Mucosa of stomach (tissue), 1 donor: ENCODE results near the gene PDCD11.

ENCODE experiments used
- H3K27me3 ChIP-seq: one replicate; pipeline ENCODE4 v1.7.0; 2013; ENCODE audit warnings: mild to moderate bottlenecking, low read length; ENCODE audit not compliant: control insufficient read depth, insufficient read depth
- H3K36me3 ChIP-seq: one replicate; pipeline ENCODE4 v1.7.0; 2013; ENCODE audit warnings: low read length; ENCODE audit not compliant: control insufficient read depth, insufficient read depth
- H3K4me1 ChIP-seq: one replicate; pipeline ENCODE4 v1.7.0; 2013; ENCODE audit warnings: mild to moderate bottlenecking, low read length; ENCODE audit not compliant: control insufficient read depth, insufficient read depth
- H3K4me3 ChIP-seq: one replicate; pipeline ENCODE4 v1.7.0; 2013; ENCODE audit warnings: low read length
- H3K9ac ChIP-seq: one replicate; pipeline ENCODE4 v1.7.0; 2013; ENCODE audit warnings: mild to moderate bottlenecking, low read length, moderate library complexity
- H3K9me3 ChIP-seq: one replicate; pipeline ENCODE4 v1.7.0; 2013; ENCODE audit warnings: mild to moderate bottlenecking, low read length, moderate library complexity; ENCODE audit not compliant: control insufficient read depth
- donor health status: Pancreatic carcinoma.

The PDCD11 gene

DNA sequence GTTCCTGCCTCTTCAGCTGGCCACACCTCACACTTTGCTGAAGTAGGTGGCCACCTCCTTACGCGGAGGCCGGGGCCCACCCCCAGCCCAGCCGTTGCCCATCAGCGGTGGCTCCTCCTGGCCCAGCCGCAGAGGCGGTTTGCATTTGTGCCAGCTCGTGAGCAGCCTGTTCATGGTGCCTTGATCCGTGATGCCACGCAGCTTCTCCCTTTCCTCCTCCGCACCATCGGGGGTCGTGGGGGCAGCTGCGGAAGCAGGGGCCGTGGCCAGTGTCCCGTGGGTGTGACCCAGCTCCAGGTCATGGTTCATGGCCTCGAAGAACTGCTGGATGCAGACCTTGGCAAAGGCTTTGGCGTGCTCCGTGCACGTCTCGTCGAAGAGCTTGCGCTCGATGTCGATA, 58.8 kb downstream of the PDCD11 start:
- peaks cover 6% of the 10 kb centered on the region for H3K27me3 ChIP-seq
- peaks cover 4% of the 10 kb centered on the region for H3K4me1 ChIP-seq
- H3K36me3 ChIP-seq: no peaks in the 10 kb centered on the region
- no peak overlapping the region for H3K9ac ChIP-seq
- H3K4me3 ChIP-seq: no peak overlapping the region
- H3K9me3 ChIP-seq: no peaks in the 10 kb centered on the region

- Histone ChIP-seq H3K4me3 (no peak overlapping the region), H3K36me3 (no peaks in the 10 kb centered on the region), H3K9me3 (no peaks in the 10 kb centered on the region), H3K4me1 (peaks cover 4% of the 10 kb centered on the region), H3K9ac (no peak overlapping the region), H3K27me3 (peaks cover 6% of the 10 kb centered on the region)
Measured at GRCh38 chr10:103456074-103456660, 59.7 kb downstream of the PDCD11 start.

- Histone ChIP-seq H3K4me3 (no peak overlapping the region), H3K4me1 (peaks cover 4% of the 10 kb centered on the region), H3K9me3 (no peaks in the 10 kb centered on the region), H3K36me3 (no peaks in the 10 kb centered on the region), H3K9ac (no peak overlapping the region), H3K27me3 (no peaks in the 10 kb centered on the region)
Measured at GRCh38 chr10:103457176-103457712, 60.8 kb downstream of the PDCD11 start.

- H3K27me3 ChIP-seq: no peaks in the 10 kb centered on the region
Measured at GRCh38 chr10:103457896-103458583, 61.6 kb downstream of the PDCD11 start.

DNA sequence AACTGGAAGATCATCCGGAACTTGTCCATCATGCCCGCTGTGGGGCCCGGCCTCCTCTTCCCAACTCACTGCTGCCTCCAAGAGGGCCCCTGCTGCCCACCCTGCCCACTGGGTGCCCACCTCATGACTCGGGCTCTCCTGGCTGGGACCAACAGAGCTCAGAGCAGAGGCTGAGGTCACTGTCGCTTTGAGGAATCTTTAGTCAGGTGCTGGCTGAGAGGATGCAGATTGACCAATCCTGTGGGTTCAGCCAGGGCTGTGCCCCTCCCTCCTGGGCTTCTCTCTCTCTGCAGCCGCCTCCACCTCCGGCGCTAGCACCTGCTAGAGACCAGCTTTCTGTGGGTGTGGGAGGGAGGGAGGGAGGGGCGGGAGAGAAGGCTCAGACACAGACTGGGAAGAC, 62.3 kb downstream of the PDCD11 start, which contains the start of gene CALHM1:
TSS of gene CALHM1 (minus strand) at position 181 of the 400 bp plus-strand sequence. CDS start at position 32, 149 bp downstream.
- H3K4me1 ChIP-seq: no peaks in the 10 kb centered on the region
- no peaks in the 10 kb centered on the region for H3K9me3 ChIP-seq
- no peak within 1 kb of the TSS for H3K4me3 ChIP-seq
- no peaks in the 10 kb centered on the region for H3K36me3 ChIP-seq
- no peak within 1 kb of the TSS for H3K9ac ChIP-seq
- no peaks in the 10 kb centered on the region for H3K27me3 ChIP-seq

More at GRCh38 chr10:103457896-103458583, 61.6 kb downstream of the PDCD11 start:
- no peaks in the 10 kb centered on the region for H3K36me3 ChIP-seq
- no peaks in the 10 kb centered on the region for H3K4me1 ChIP-seq
- H3K4me3 ChIP-seq: no peak overlapping the region
- H3K9me3 ChIP-seq: no peaks in the 10 kb centered on the region
- no peak overlapping the region for H3K9ac ChIP-seq

DNA sequence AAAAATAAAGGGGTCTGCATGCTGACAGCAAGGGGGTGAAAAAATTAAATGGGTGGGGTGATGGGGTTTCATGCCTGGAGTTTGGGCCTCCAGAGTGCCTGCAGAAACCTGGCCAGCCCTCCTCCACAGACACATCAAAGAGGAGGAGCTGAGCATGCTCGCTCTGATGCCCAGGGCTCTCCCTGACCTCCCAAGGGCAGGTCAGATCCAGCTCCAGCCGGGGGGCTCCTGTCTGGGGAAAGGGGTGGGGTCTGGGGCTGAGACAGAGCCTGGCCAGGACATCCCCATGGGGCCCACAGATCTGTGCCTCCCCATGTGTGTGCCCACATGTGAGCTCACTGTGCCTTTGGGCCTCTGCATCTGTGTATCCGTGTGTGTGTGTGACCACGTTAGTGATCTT, 63.2 kb downstream of the PDCD11 start:
- H3K4me1 ChIP-seq: no peaks in the 10 kb centered on the region
- no peaks in the 10 kb centered on the region for H3K9me3 ChIP-seq
- no peaks in the 10 kb centered on the region for H3K36me3 ChIP-seq
- H3K27me3 ChIP-seq: no peaks in the 10 kb centered on the region
- no peak overlapping the region for H3K4me3 ChIP-seq
- no peak overlapping the region for H3K9ac ChIP-seq

- Histone ChIP-seq H3K9me3 (no peaks in the 10 kb centered on the region), H3K27me3 (no peaks in the 10 kb centered on the region), H3K4me3 (no peak overlapping the region), H3K4me1 (no peaks in the 10 kb centered on the region), H3K9ac (no peak overlapping the region), H3K36me3 (no peaks in the 10 kb centered on the region)
Measured at GRCh38 chr10:103463499-103463898, 67.1 kb downstream of the PDCD11 start.

DNA sequence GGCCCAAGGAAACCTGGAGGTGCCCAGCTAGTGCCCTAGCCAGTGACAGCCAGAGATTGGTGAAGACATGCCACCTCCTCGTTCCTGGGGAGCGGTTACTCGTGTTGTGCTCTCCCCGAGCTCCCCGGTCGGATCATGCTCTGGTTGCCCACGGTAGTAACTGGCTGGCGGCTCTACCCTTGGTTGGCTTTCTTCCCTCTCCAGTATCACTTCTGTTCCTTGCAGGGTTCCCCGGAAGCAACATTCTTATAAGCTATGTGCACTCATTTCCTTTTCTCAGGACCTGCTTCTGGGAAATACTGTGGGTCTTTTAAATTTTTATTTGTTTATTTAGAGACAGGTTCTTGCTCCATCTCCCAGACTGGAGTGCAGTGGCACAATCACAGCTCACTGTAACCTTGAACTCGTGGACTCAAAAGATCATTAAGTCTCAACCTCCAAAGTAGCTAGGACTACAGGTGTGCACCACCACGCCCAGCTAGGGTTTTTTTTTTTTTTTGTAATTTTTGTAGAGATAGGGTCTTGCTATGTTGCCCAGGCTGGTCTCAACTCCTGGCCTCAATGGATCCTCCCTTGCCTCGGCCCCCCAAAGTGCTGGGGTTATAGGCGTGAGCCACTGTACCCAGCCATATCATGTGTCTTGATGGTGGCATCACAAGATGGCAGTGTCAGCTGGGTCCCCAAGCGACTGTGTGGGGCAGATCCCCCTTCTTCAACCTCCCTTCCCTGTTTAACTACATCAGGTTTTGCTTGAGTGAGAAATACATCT, 69.2 kb downstream of the PDCD11 start:
- Histone ChIP-seq H3K4me1 (no peaks in the 10 kb centered on the region), H3K9me3 (no peaks in the 10 kb centered on the region), H3K9ac (no peak overlapping the region), H3K36me3 (no peaks in the 10 kb centered on the region), H3K27me3 (no peaks in the 10 kb centered on the region), H3K4me3 (no peak overlapping the region)

GRCh38 chr10:103466734-103467133, 70.3 kb downstream of the PDCD11 start:
- H3K27me3 ChIP-seq: no peaks in the 10 kb centered on the region
- no peak overlapping the region for H3K4me3 ChIP-seq
- no peak overlapping the region for H3K9ac ChIP-seq
- H3K36me3 ChIP-seq: no peaks in the 10 kb centered on the region
- no peaks in the 10 kb centered on the region for H3K9me3 ChIP-seq
- peaks cover 7% of the 10 kb centered on the region for H3K4me1 ChIP-seq

- H3K9ac ChIP-seq: no peak overlapping the region
- H3K4me3 ChIP-seq: no peak overlapping the region
- H3K36me3 ChIP-seq: no peaks in the 10 kb centered on the region
- H3K9me3 ChIP-seq: no peaks in the 10 kb centered on the region
- H3K4me1 ChIP-seq: peaks cover 10% of the 10 kb centered on the region
- no peaks in the 10 kb centered on the region for H3K27me3 ChIP-seq
Measured at GRCh38 chr10:103467406-103467805, 71.0 kb downstream of the PDCD11 start.

- Histone ChIP-seq H3K9me3 (no peaks in the 10 kb centered on the region), H3K4me1 (peaks cover 10% of the 10 kb centered on the region), H3K27me3 (no peaks in the 10 kb centered on the region), H3K36me3 (no peaks in the 10 kb centered on the region), H3K9ac (no peak overlapping the region), H3K4me3 (no peak overlapping the region)
Measured at GRCh38 chr10:103469201-103469600, 72.8 kb downstream of the PDCD11 start.
